ENCODE results near the gene NOM1. TPM values are rescaled to one million over a fixed set of nuclear protein-coding genes. Genes with fewer than 3 reads are reported as not detected.
A peak's percentile ranks its signal among the peaks of the same experiment; 100 is the strongest.

Gene NOM1
- total and polyA plus RNA-seq, 2 donors (not counting 3 experiments of a cell fraction or from before 2014, with no cell fraction given): 13.7 to 38.6 TPM

GRCh38 chr7:157003756-157004520 is 54.4 kb downstream of the NOM1 start:
- Histone ChIP-seq H3K9ac (replicated peaks; ENCODE audit: extremely low read depth, insufficient read depth, low read length) (no peak overlapping the region), H3K79me2 (ENCODE audit: control insufficient read depth, insufficient read depth, low read length) (no peaks in the 10 kb centered on the region), H3K27me3 (ENCODE audit: control insufficient read depth in 2 of 2, insufficient read depth in 2 of 2, low read length in 2 of 2) (peaks cover 75 to 98% of the 10 kb centered on the region in 2 experiments), H3K9me1 (replicated peaks; ENCODE audit: control insufficient read depth, extremely low read depth, insufficient read depth, low read length) (no peaks in the 10 kb centered on the region), H3K4me2 (ENCODE audit: insufficient read depth, low read length) (no peak overlapping the region), H3K4me3 (replicated peaks in 1 of 3; ENCODE audit: insufficient read depth in 1 of 3, low read depth in 1 of 3, low read length in 3 of 3) (no peak overlapping the region), H3K27ac (ENCODE audit: insufficient read depth, low read depth, low read length) (no peak overlapping the region), H3K9me3 (replicated peaks; ENCODE audit: control insufficient read depth, insufficient read depth, low read length) (no peaks in the 10 kb centered on the region), H3K36me3 (ENCODE audit: control insufficient read depth in 2 of 2, extremely low read depth in 1 of 2, insufficient read depth in 2 of 2, low read length in 2 of 2) (no peaks in the 10 kb centered on the region), H3K4me1 (ENCODE audit: control insufficient read depth, extremely low read depth, insufficient read depth, low read length) (peaks cover 8% of the 10 kb centered on the region), H4K20me1 (replicated peaks; ENCODE audit: control insufficient read depth, extremely low read depth, insufficient read depth, low read length) (no peaks in the 10 kb centered on the region), H2AFZ (ENCODE audit: low read depth, low read length) (no peak overlapping the region)
- dilution Hi-C loops (cut with MboI; ENCODE audit: extremely low pct_ligation_motif_present, low sequenced_read_pairs): no loop called here
- intact Hi-C loops (cut with micrococcal nuclease): loop anchor here (2.0 to 5.0 kb wide), 2 partner anchors 15 to 133 kb away; partner anchors contain the start of gene UBE3C
- FAIRE-seq (no peak), DNase-seq (ENCODE audit: low read depth, low spot score) (peak; percentile 39)
- no peak for TF ChIP-seq JUN (IDR thresholded peaks at IDR 0.05; ENCODE audit: borderline replicate concordance, insufficient read depth, insufficient read length, low read depth)
- TF ChIP-seq EZH2 (IDR thresholded peaks at IDR 0.05; ENCODE audit: borderline replicate concordance, low read depth, low read length, severe bottlenecking): peak; percentile 100
- ChIA-PET CTCF (no interaction called here), POLR2A (no interaction called here)
- BruUV-seq (replicated peaks): no TSS peak

- Histone ChIP-seq H3K27me3 (ENCODE audit: control insufficient read depth in 2 of 2, insufficient read depth in 2 of 2, low read length in 2 of 2) (peaks cover 75 to 97% of the 10 kb centered on the region in 2 experiments), H3K36me3 (ENCODE audit: control insufficient read depth in 2 of 2, extremely low read depth in 1 of 2, insufficient read depth in 2 of 2, low read length in 2 of 2) (no peaks in the 10 kb centered on the region), H3K27ac (ENCODE audit: insufficient read depth, low read depth, low read length) (no peak overlapping the region), H3K79me2 (ENCODE audit: control insufficient read depth, insufficient read depth, low read length) (no peaks in the 10 kb centered on the region), H4K20me1 (replicated peaks; ENCODE audit: control insufficient read depth, extremely low read depth, insufficient read depth, low read length) (no peaks in the 10 kb centered on the region), H3K4me1 (ENCODE audit: control insufficient read depth, extremely low read depth, insufficient read depth, low read length) (peaks cover 8% of the 10 kb centered on the region), H3K4me3 (replicated peaks in 1 of 3; ENCODE audit: insufficient read depth in 1 of 3, low read depth in 1 of 3, low read length in 3 of 3) (no peak overlapping the region), H2AFZ (ENCODE audit: low read depth, low read length) (no peak overlapping the region), H3K9me3 (replicated peaks; ENCODE audit: control insufficient read depth, insufficient read depth, low read length) (no peaks in the 10 kb centered on the region), H3K9ac (replicated peaks; ENCODE audit: extremely low read depth, insufficient read depth, low read length) (no peak overlapping the region), H3K9me1 (replicated peaks; ENCODE audit: control insufficient read depth, extremely low read depth, insufficient read depth, low read length) (no peaks in the 10 kb centered on the region), H3K4me2 (ENCODE audit: insufficient read depth, low read length) (no peak overlapping the region)
- dilution Hi-C loops (cut with MboI; ENCODE audit: extremely low pct_ligation_motif_present, low sequenced_read_pairs): no loop called here
- FAIRE-seq: no peak
- CTCF ChIA-PET: no interaction called here
- no peak for DNase-seq (ENCODE audit: low read depth, low spot score)
- POLR2A ChIA-PET: no interaction called here
- BruUV-seq (replicated peaks): no TSS peak
- intact Hi-C loops (cut with micrococcal nuclease): loop anchor here (5.0 kb wide), 1 partner anchor 133 kb away; the partner anchor contains the start of gene UBE3C
- TF ChIP-seq MAX (IDR thresholded peaks at IDR 0.05; ENCODE audit: insufficient read depth, insufficient read length) (no peak), POLR2A (IDR thresholded peaks at IDR 0.05; ENCODE audit: low read depth, low read length) (no peak), EZH2 (IDR thresholded peaks at IDR 0.05; ENCODE audit: borderline replicate concordance, low read depth, low read length, severe bottlenecking) (peak; percentile 88), MYC (IDR thresholded peaks at IDR 0.05; ENCODE audit: low read depth, low read length) (no peak)
These were observed 55.3 kb downstream of the NOM1 start for GRCh38 chr7:157004521-157005455.

Measured in endothelial cell of umbilical vein (primary cell).